KOPT-K1 (cell line): Measurements from ENCODE around the gene TPTE.
"Not testable (repeated sequence)": the region's sequence is repeated elsewhere in the genome, so short reads cannot be mapped to it uniquely, and the experiment has no call there.

Experiments used
- H3K27ac ChIP-seq: fragments of 200-600 bp; sonication (generic); 2 replicates; pipeline ENCODE4 v1.5.1; 2016; ENCODE audit warnings: antibody characterized with exemption, mild to moderate bottlenecking, low read depth, low read length; ENCODE audit not compliant: poor library complexity, severe bottlenecking
- H3K36me3 ChIP-seq: fragments of 200-600 bp; sonication (generic); 2 replicates; pipeline ENCODE4 v1.5.1; 2017; ENCODE audit warnings: antibody characterized with exemption, mild to moderate bottlenecking, low read length, moderate library complexity; ENCODE audit not compliant: insufficient read depth
- H3K9me3 ChIP-seq: fragments of 200-600 bp; sonication (generic); 2 replicates; pipeline ENCODE4 v1.5.1; 2017; ENCODE audit warnings: antibody characterized with exemption, low read length, mild to moderate bottlenecking; ENCODE audit not compliant: insufficient read depth, poor library complexity, severe bottlenecking

TPTE gene

DNA sequence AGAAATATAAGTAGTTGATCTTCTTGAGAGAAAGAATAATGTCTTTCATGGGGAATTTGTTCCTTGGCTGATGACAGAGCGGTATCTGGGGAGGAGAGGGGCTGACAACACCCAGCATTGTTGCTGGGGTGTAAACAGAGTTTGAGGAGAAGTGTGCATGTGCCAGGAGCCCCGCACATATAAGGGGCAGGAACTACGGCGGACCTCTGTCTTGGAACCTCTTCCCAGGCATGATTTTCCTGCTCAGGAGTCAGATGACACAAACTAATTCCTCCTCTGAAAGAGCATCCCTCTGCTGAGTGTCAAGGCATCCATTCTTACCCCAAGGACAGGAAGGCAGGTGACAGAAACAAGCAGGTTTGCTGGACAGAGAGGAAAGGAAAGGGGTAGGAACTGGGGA is 119.1 kb downstream of the TPTE start:
- Histone ChIP-seq H3K27ac (no peak overlapping the region), H3K36me3 (no peaks in the 10 kb centered on the region), H3K9me3 (peaks cover 69% of the 10 kb centered on the region)

DNA sequence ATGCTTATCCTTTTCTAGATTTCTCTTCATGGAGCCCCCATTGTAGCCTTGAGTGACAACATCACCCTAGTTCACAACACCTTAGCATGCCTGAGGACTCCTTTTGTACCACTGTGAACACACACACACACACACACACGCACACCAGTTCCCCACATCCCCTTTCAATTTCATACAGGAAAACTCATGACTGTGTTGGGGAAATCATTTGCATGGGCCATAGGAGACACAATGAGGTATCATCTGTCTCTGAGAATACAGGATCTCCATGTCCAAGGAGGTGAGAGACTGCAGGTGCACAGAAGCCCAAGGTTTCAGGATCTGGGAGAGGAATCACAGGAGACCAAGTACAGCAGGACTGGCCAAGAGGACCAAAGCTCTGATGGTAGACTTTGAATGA is 119.7 kb downstream of the TPTE start:
- H3K36me3 ChIP-seq, result no peaks in the 10 kb centered on the region
- H3K9me3 ChIP-seq, result peaks cover 69% of the 10 kb centered on the region
- no peak overlapping the region for H3K27ac ChIP-seq

DNA sequence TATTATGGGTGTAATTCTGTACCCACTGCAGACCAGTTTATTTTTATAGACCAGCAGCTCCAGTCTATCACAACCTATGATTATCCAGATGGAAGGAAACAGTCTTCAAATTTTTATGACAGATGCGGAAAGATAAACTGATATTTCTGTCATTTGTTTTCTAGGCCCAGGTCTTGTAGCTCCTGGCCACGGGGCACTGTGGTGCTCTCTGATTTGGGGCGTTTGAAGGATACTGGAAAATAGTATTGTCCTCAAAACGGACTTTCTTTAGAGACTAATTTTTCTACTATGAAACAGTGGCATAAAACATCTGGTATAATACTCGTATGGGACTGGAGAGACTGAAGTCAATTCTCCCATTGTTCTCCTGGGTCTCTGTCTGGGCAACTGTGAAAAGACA is 124.3 kb downstream of the TPTE start:
- H3K9me3 ChIP-seq, result peaks cover 55% of the 10 kb centered on the region
- H3K27ac ChIP-seq, H3K36me3 ChIP-seq: not testable (repeated sequence)

DNA sequence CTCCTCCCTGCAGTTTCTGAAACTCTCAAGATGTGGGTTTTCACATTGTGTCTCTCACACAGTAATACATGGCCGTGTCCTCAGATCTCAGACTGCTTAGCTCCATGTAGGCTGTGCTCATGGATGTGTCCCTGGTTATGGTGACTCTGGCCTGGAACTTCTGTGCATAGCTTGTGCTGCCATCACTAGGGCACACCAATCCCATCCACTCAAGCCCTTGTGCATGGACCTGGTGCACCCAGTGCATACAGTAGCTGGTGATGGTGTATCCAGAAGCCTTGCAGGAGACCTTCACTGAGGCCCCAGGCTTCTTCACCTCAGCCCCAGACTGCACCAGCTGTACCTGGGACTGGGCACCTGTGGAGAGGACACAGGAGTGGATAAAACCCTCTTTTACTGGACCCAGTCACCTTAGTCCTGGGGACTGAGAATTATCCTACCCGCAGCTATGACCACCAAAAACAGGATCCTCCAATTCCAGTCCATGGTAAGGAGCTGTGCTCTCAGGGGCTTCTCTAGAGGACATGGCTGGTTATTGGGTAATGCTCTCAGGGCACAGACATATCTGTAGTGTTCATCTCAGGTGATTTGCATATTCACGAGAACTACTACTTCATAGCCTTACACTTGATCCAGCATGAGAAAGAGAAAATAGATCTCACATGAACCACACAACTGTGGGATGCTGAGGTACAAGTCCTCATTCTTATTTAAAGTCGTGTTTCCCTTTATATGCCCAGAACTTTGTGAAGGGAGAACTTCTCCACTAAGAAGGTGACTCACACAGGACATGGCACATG is 128.2 kb downstream of the TPTE start:
- peaks cover 27% of the 10 kb centered on the region for H3K9me3 ChIP-seq
- not testable (repeated sequence) for H3K27ac ChIP-seq, H3K36me3 ChIP-seq

DNA sequence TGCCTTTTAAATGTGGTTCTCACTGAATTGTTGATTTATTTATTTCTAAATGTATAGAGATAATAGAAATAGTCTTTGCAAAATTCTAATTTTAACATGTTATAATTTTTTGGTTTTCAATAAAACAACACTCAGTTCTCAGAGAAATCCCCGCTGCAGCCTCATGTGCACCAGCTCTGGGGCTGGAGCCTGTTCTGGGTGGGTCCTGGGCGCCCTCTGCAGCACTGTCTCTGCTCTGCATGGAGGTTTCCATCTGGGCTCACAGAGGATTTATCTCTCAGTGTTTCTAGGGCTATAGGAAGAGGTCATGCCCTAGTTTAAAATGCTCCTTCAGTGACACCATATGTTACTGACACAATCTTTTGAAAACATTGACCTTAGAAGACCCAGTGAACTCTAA is 128.9 kb downstream of the TPTE start:
- H3K27ac ChIP-seq, H3K36me3 ChIP-seq: not testable (repeated sequence)
- H3K9me3 ChIP-seq, result peaks cover 19% of the 10 kb centered on the region
